IPS-20b (cell line): ENCODE results near the gene LRP1.

Experiments
- H3K27ac ChIP-seq: one replicate; pipeline ENCODE4 v1.5.1; 2013; ENCODE audit warnings: low read length
- H3K27me3 ChIP-seq: 2 replicates; pipeline ENCODE4 v1.6.1; 2013; ENCODE audit warnings: mild to moderate bottlenecking, low read length, inconsistent platforms; ENCODE audit not compliant: insufficient read depth
- H3K36me3 ChIP-seq: 2 replicates; pipeline ENCODE4 v1.6.1; 2013; ENCODE audit warnings: low read depth, mild to moderate bottlenecking, inconsistent platforms, low read length, moderate library complexity; ENCODE audit not compliant: insufficient read depth
- H3K4me1 ChIP-seq: 2 replicates; pipeline ENCODE4 v1.6.1; 2013; ENCODE audit warnings: mild to moderate bottlenecking, control low read depth, inconsistent platforms, low read length, moderate library complexity; ENCODE audit not compliant: insufficient read depth
- H3K4me3 ChIP-seq: 2 replicates; pipeline ENCODE4 v1.5.1; 2013; ENCODE audit warnings: mild to moderate bottlenecking, low read length, inconsistent platforms
- H3K9ac ChIP-seq: 2 replicates; pipeline ENCODE4 v1.6.1; 2013; ENCODE audit warnings: low read depth, mild to moderate bottlenecking, inconsistent platforms, low read length, moderate library complexity
- H3K9me3 ChIP-seq: 2 replicates; pipeline ENCODE4 v1.6.1; 2013; ENCODE audit warnings: mild to moderate bottlenecking, low read depth, low read length, inconsistent platforms; ENCODE audit not compliant: insufficient read depth

LRP1 gene

DNA sequence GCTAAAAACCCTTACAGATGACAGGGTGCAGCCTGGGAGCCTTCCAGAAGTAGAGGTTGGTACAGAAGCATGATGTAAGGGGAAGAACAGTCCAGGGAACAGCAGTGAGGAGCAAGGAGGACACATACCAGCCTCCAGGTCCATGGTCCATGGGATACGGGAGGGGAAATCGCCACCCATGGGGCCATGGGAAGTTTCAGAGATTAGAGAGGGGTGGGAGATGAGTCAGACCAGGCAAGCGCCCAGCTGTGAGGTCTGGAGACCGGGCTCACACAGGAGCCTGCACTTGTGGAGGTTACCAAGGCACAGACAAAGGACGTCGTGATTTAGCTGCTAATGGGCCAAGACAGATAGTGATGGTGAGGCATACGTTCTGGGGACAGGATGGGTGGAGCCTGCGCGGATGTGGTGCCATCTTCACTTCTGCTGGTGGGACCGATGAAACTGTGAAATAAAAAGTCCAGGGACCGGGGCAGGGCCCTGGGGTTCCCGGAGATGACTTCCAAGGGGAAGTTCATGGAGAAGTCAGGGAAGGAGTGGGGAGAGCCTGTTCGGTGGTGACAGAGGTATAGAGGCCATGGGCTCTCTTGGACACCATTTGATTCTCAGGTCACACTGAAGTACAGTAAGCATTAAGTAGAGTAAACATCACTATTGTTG, 36.8 kb downstream of the LRP1 start:
- peaks cover 96% of the 10 kb centered on the region for H3K36me3 ChIP-seq
- H3K27me3 ChIP-seq, result no peaks in the 10 kb centered on the region
- H3K9me3 ChIP-seq, result no peaks in the 10 kb centered on the region
- no peaks in the 10 kb centered on the region for H3K4me1 ChIP-seq
- H3K9ac ChIP-seq, result no peak overlapping the region
- H3K4me3 ChIP-seq, result no peak overlapping the region
- no peak overlapping the region for H3K27ac ChIP-seq

DNA sequence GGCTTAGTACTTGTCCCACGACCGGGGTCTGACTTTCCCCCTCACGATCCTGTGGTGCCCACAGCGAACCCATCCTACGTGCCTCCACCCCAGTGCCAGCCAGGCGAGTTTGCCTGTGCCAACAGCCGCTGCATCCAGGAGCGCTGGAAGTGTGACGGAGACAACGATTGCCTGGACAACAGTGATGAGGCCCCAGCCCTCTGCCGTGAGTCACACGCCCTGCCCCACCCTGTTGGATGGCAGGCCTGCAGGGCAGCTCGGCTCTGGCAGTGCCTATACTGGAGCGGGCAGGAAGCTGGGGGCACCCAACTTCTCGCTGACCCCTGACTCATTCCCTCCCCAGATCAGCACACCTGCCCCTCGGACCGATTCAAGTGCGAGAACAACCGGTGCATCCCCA, 37.5 kb downstream of the LRP1 start:
- Histone ChIP-seq H3K4me3 (no peak overlapping the region), H3K27me3 (no peaks in the 10 kb centered on the region), H3K9ac (no peak overlapping the region), H3K36me3 (peaks cover 96% of the 10 kb centered on the region), H3K4me1 (no peaks in the 10 kb centered on the region), H3K9me3 (no peaks in the 10 kb centered on the region), H3K27ac (no peak overlapping the region)

DNA sequence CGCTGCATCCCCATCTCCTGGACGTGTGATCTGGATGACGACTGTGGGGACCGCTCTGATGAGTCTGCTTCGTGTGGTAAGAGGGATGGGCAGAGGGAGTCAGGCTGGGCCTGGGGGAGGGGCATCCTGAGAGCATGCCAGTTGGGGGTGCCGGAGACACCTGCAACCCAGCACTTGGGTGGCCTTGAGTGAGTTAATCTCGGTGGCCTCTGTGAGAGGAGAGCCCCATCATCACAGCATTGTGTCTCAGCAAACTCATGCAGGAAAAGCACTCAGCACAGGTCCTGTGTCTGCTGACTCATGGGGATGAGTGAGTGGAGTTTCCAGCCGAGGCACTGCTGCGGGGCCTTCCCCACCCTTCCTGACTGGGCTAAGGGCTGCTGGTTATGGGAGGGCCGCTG, 38.7 kb downstream of the LRP1 start:
- H3K4me3 ChIP-seq, result no peak overlapping the region
- H3K27ac ChIP-seq, result no peak overlapping the region
- no peaks in the 10 kb centered on the region for H3K4me1 ChIP-seq
- no peak overlapping the region for H3K9ac ChIP-seq
- peaks cover 92% of the 10 kb centered on the region for H3K36me3 ChIP-seq
- no peaks in the 10 kb centered on the region for H3K27me3 ChIP-seq
- no peaks in the 10 kb centered on the region for H3K9me3 ChIP-seq

DNA sequence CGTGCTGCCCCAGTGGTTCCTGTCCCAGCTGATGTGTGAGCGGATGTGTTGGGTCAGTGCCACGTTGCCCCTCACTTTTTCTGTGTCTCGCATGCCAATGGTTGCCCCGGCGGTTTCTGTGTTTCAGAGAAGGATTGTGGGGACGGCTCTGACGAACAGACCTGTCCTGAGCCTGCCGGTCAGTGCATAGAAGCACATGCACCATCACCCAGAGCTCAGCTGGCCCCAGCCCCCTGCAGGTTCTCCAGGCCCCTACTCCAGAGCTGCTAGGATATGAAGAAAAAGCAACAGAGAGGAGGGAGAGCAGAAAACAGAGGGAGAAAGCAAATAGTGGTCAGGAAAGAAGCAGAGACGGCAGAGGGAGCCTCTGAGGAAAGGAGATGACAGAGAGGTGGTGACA, 39.8 kb downstream of the LRP1 start:
- Histone ChIP-seq H3K4me3 (no peak overlapping the region), H3K27ac (no peak overlapping the region), H3K9me3 (no peaks in the 10 kb centered on the region), H3K4me1 (no peaks in the 10 kb centered on the region), H3K36me3 (peaks cover 88% of the 10 kb centered on the region), H3K9ac (no peak overlapping the region), H3K27me3 (no peaks in the 10 kb centered on the region)

DNA sequence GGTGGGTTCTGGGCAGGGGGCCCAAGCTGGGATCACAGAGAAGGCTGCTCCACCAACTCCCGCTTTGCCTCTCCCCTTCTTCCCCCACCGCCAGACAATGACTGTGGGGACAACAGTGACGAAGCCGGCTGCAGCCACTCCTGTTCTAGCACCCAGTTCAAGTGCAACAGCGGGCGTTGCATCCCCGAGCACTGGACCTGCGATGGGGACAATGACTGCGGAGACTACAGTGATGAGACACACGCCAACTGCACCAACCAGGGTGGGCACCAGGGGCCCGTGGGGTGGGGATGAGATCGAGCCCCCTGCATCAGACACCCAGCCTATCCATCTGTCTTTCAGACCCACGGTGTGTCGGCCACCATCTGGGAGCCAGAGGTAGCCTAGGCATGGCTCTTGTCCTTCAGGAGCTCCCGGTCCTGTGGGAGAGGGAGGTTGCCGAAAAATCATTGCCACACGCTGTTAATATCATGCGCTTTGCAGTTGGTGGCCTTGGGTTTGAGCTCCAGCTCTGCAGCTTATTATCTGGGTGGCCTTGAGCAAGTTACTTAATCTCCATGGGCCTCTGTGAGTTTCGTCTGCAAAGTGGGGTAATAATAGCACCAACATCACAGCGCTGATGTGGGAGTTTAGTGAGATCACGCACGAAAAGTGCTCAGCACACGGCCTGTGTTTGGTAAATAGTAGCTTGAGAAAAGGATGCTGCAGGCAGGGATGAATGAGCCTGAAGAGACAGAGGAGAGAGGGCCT, 40.9 kb downstream of the LRP1 start:
- peaks cover 89% of the 10 kb centered on the region for H3K36me3 ChIP-seq
- no peak overlapping the region for H3K27ac ChIP-seq
- no peak overlapping the region for H3K9ac ChIP-seq
- no peaks in the 10 kb centered on the region for H3K27me3 ChIP-seq
- no peak overlapping the region for H3K4me3 ChIP-seq
- H3K4me1 ChIP-seq, result no peaks in the 10 kb centered on the region
- no peaks in the 10 kb centered on the region for H3K9me3 ChIP-seq

DNA sequence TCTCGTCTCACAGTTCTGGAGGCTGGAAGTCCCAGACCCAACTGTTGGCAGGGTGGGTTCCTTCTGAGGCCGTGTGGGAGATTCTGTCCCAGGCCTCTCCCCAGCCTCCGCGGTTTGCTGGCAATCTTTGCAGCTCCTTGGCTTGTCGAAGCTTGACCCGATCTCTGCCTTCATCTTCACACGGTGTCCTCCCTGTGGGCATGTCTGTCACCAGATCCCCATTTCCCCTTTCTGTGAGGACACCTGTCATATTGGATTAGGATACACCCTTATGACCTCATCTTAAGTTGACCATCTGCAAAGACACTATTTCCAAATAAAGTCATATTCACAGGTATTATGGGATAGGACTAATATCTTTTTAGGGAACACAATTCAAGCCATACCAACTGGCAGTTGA, 41.7 kb downstream of the LRP1 start:
- Histone ChIP-seq H3K36me3 (peaks cover 85% of the 10 kb centered on the region), H3K27me3 (no peaks in the 10 kb centered on the region), H3K4me1 (no peaks in the 10 kb centered on the region), H3K27ac (no peak overlapping the region), H3K9me3 (no peaks in the 10 kb centered on the region), H3K9ac (no peak overlapping the region), H3K4me3 (no peak overlapping the region)

DNA sequence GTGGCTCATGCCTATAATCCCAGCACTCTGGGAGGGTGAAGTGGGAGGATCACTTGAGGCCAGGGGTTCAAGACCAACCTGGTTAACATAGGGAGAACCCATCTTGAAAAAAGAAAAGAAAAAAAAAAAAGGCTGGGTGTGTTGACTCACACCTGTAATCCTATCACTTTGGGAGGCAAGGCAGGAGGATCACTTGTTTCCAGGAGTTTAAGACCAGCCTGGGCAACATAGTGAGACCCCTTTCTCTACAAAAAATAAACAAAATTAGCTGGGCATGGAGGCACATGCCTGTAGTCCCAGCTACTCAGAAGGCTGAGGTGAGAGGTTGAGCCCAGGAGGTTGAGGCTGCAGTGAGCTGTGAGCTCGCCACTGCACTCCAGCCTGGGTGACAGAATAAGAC, 42.1 kb downstream of the LRP1 start:
- Histone ChIP-seq H3K36me3 (peaks cover 85% of the 10 kb centered on the region), H3K27me3 (no peaks in the 10 kb centered on the region), H3K4me3 (no peak overlapping the region), H3K4me1 (no peaks in the 10 kb centered on the region), H3K9ac (no peak overlapping the region), H3K27ac (no peak overlapping the region), H3K9me3 (no peaks in the 10 kb centered on the region)

DNA sequence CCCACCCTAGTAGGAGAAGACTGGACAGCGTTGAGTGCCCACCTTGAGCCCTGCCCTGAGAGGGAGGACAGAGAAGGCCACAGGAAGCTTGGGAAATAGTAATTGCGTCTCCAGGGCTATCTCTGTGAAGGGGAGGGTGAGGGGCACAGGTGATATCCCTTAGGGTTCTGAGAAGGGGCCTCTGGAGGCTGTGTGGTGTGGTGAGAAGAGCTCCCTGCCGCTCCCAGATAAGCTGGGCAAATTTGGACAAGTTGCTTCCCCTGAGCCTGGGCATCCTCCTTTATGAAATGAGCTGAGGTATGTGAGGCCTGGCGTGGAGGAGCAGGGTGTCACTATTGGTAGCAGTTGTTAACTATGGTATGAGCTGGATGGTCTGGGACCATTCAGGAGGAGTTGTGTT, 42.6 kb downstream of the LRP1 start:
- Histone ChIP-seq H3K27me3 (no peaks in the 10 kb centered on the region), H3K36me3 (peaks cover 85% of the 10 kb centered on the region), H3K27ac (no peak overlapping the region), H3K9me3 (no peaks in the 10 kb centered on the region), H3K9ac (no peak overlapping the region), H3K4me3 (no peak overlapping the region), H3K4me1 (no peaks in the 10 kb centered on the region)

DNA sequence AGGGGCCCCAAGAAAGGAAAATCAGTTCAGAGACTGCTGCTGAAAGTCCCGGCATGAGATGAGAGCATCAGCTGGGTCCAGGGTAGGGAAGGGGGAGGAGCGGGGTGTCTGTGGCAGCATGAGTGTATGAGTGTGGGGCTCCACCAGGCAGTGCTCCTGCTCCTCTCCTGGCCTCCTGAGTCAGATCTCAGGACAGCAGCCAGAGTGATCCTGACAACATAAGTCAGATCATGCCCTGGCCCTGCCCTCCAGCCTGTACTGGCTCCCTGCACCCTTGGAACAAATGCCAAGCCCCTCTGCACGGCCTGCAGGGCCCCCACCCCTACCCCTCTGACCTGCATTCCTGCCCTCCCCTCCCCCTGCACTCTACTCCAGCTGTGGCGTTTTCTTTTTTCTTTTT, 43.4 kb downstream of the LRP1 start:
- Histone ChIP-seq H3K27me3 (no peaks in the 10 kb centered on the region), H3K4me3 (no peak overlapping the region), H3K9me3 (no peaks in the 10 kb centered on the region), H3K4me1 (no peaks in the 10 kb centered on the region), H3K27ac (no peak overlapping the region), H3K9ac (no peak overlapping the region), H3K36me3 (peaks cover 85% of the 10 kb centered on the region)

DNA sequence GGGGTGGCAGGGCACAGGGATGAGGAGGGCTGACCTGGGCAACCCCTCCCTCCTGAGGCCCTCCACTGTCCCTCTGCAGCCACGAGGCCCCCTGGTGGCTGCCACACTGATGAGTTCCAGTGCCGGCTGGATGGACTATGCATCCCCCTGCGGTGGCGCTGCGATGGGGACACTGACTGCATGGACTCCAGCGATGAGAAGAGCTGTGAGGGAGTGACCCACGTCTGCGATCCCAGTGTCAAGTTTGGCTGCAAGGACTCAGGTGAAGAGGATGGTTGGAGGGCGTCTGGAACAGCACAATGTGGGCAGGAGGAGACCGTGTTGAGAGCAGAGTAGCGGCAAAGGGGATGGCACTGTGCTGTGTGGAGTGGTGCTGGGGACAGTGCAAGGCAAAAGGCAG, 44.8 kb downstream of the LRP1 start:
- no peak overlapping the region for H3K4me3 ChIP-seq
- H3K4me1 ChIP-seq, result no peaks in the 10 kb centered on the region
- H3K36me3 ChIP-seq, result peaks cover 85% of the 10 kb centered on the region
- no peaks in the 10 kb centered on the region for H3K27me3 ChIP-seq
- H3K9me3 ChIP-seq, result no peaks in the 10 kb centered on the region
- no peak overlapping the region for H3K27ac ChIP-seq
- no peak overlapping the region for H3K9ac ChIP-seq

DNA sequence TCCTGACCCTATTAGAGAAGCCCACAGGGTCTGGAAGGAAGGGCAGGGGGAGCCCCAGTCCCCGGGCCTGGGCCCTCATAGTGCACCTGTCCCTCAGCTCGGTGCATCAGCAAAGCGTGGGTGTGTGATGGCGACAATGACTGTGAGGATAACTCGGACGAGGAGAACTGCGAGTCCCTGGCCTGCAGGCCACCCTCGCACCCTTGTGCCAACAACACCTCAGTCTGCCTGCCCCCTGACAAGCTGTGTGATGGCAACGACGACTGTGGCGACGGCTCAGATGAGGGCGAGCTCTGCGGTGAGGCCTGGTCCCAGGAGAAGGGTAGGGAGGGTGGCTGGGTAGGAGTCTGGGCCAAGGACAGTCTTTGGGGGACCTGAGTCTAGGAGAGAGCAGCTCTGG, 45.4 kb downstream of the LRP1 start:
- Histone ChIP-seq H3K27me3 (no peaks in the 10 kb centered on the region), H3K27ac (no peak overlapping the region), H3K4me1 (no peaks in the 10 kb centered on the region), H3K4me3 (no peak overlapping the region), H3K9me3 (no peaks in the 10 kb centered on the region), H3K36me3 (peaks cover 85% of the 10 kb centered on the region), H3K9ac (no peak overlapping the region)

DNA sequence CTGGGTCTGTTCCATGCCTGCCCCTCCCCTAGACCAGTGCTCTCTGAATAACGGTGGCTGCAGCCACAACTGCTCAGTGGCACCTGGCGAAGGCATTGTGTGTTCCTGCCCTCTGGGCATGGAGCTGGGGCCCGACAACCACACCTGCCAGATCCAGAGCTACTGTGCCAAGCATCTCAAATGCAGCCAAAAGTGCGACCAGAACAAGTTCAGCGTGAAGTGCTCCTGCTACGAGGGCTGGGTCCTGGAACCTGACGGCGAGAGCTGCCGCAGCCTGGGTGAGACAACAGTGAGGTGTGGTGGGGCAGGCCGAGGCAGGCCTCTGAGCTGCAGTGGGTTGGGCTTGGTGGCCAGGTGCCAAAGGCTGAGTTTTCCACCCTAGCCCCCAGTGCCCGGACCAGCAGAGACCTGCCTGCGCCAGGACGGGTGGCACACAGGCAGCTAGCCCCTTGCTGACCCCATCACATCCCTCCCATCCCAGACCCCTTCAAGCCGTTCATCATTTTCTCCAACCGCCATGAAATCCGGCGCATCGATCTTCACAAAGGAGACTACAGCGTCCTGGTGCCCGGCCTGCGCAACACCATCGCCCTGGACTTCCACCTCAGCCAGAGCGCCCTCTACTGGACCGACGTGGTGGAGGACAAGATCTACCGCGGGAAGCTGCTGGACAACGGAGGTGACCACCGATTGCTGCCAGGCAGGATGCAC, 47.3 kb downstream of the LRP1 start:
- Histone ChIP-seq H3K36me3 (peaks cover 87% of the 10 kb centered on the region), H3K9me3 (no peaks in the 10 kb centered on the region), H3K4me1 (no peaks in the 10 kb centered on the region), H3K27me3 (no peaks in the 10 kb centered on the region), H3K27ac (no peak overlapping the region), H3K9ac (no peak overlapping the region), H3K4me3 (no peak overlapping the region)
